Stomach (tissue), 4 donors: ENCODE data around the gene DCP1A.

ENCODE experiments used
- EP300 ChIP-seq: sonication (generic); formaldehyde crosslinking; IDR thresholded peaks from one replicate; pipeline ENCODE4 v1.6.1; 2017; ENCODE audit warnings: antibody characterized with exemption
- TF ChIP-seq, protein P1 (sequence below), 7 experiments: fragments of 450-650 bp in 4 of 7; fragments of 200-600 bp in 3 of 7; sonication (generic) in 3 of 7; IDR thresholded peaks; one replicate each; pipeline ENCODE4 v1.5.1; 2016 to 2019; ENCODE audit warnings: antibody characterized with exemption in 7 of 7, control low read depth in 2 of 7, mild to moderate bottlenecking in 1 of 7

DNA sequence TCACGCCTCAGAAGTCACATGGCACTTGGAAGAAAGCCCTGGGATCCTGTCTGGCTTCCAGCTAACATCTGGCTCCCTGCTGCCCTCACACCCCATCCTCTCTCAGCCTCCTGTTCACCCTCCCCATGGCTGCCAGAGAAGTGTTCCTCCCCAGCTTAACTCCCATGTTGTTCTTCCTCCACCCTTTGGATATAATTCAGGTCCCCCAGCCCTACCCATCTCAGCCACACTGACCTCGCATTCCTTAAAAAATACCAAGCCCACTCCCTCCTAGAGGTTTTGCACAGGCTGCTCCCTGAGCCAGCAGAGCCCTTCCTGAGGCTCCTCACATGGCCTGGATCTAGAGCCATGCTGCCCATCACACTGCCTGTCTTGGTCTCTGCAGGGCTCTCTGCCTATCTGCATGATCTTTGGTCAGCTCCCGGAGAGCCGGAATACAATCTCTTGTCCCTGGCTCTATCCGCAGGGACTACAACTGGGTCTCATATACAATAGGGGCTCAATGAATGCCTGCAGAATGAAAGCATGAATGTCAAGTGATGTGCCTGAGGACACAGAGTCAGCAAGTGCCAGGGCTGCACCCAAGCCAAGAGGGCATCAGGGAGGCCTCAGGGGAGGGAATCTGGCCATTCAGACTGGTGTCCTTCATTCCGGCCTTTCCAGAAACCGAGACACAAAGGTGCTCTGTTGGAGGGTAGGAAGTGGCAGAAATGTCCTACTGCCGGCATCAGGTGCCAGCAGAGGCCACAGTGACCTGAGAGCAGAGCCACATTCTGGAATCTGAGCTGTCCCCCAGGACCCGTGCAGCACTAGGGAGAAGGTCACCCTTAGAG, 87.7 kb downstream of the DCP1A start:
- TF ChIP-seq, protein P1, sequence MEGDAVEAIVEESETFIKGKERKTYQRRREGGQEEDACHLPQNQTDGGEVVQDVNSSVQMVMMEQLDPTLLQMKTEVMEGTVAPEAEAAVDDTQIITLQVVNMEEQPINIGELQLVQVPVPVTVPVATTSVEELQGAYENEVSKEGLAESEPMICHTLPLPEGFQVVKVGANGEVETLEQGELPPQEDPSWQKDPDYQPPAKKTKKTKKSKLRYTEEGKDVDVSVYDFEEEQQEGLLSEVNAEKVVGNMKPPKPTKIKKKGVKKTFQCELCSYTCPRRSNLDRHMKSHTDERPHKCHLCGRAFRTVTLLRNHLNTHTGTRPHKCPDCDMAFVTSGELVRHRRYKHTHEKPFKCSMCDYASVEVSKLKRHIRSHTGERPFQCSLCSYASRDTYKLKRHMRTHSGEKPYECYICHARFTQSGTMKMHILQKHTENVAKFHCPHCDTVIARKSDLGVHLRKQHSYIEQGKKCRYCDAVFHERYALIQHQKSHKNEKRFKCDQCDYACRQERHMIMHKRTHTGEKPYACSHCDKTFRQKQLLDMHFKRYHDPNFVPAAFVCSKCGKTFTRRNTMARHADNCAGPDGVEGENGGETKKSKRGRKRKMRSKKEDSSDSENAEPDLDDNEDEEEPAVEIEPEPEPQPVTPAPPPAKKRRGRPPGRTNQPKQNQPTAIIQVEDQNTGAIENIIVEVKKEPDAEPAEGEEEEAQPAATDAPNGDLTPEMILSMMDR (IDR thresholded peaks at IDR 0.05): no peak
- TF ChIP-seq EP300: no peak
